Testis (tissue), 2 donors: ENCODE measurements around the gene CMKLR1.

Source experiments
- POLR2A ChIP-seq: fragments of 450-650 bp; IDR thresholded peaks from one replicate; pipeline ENCODE4 v1.6.1; 2017; ENCODE audit warnings: antibody characterized with exemption, mild to moderate bottlenecking, moderate library complexity
- TF ChIP-seq, protein P1 (sequence below), 3 experiments: fragments of 450-650 bp in 2 of 3; fragments of 200-600 bp in 1 of 3; sonication (generic) in 1 of 3; IDR thresholded peaks; one replicate each; pipeline ENCODE4 v1.5.1; 2016 to 2019; ENCODE audit warnings: antibody characterized with exemption in 3 of 3, mild to moderate bottlenecking in 2 of 3, moderate library complexity in 1 of 3

DNA sequence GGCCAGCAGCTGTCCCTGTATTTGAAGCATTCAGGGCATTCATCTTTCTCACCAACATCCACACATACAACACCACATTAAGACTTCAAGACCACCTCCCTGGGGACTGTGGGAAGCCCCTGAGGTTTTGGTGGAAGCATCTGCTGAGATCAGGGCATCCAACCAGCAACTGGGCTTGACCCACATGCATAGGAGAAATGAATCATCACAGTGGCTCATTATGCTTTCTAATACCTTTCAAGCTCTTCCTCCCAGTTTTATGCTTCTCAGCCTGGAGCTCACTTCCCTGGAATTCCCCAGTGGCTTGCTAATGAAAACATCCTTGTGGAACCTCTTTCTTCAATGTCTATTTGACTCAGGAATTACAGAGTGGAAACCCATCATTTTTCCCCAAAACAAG is 21.4 kb upstream of the CMKLR1 start:
- TF ChIP-seq, protein P1, sequence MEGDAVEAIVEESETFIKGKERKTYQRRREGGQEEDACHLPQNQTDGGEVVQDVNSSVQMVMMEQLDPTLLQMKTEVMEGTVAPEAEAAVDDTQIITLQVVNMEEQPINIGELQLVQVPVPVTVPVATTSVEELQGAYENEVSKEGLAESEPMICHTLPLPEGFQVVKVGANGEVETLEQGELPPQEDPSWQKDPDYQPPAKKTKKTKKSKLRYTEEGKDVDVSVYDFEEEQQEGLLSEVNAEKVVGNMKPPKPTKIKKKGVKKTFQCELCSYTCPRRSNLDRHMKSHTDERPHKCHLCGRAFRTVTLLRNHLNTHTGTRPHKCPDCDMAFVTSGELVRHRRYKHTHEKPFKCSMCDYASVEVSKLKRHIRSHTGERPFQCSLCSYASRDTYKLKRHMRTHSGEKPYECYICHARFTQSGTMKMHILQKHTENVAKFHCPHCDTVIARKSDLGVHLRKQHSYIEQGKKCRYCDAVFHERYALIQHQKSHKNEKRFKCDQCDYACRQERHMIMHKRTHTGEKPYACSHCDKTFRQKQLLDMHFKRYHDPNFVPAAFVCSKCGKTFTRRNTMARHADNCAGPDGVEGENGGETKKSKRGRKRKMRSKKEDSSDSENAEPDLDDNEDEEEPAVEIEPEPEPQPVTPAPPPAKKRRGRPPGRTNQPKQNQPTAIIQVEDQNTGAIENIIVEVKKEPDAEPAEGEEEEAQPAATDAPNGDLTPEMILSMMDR (IDR thresholded peaks at IDR 0.05), result no peak
- no peak for TF ChIP-seq POLR2A
